Chondrocyte (in vitro differentiated cells): ENCODE results near the gene SLC39A12. TPM values are rescaled to one million over a fixed set of nuclear protein-coding genes. Genes with fewer than 3 reads are reported as not detected.
A peak's percentile ranks its signal among the peaks of the same experiment; 100 is the strongest.

Experiments
- DNase-seq: peaks from one replicate; pipeline ENCODE4 v3.0.0; 2021; ENCODE audit warnings: mixed read lengths, low spot score
- H3K27ac Mint-ChIP-seq: one replicate; pipeline ENCODE4 v1.8.0; 2021; ENCODE audit warnings: mild to moderate bottlenecking, moderate library complexity, mixed read lengths; ENCODE audit not compliant: unreplicated experiment
- H3K27me3 Mint-ChIP-seq: 2 replicates; pipeline ENCODE4 v1.8.0; 2021; ENCODE audit warnings: low read depth, mixed read lengths
- H3K36me3 Mint-ChIP-seq: 2 replicates; pipeline ENCODE4 v1.8.0; 2021; ENCODE audit warnings: low read depth, mixed read lengths
- H3K4me1 Mint-ChIP-seq: 2 replicates; pipeline ENCODE4 v1.8.0; 2021; ENCODE audit warnings: low read depth, mild to moderate bottlenecking, mixed read lengths
- H3K4me3 Mint-ChIP-seq: one replicate; pipeline ENCODE4 v1.8.0; 2021; ENCODE audit warnings: mild to moderate bottlenecking, moderate library complexity, mixed read lengths; ENCODE audit not compliant: unreplicated experiment
- H3K9me3 Mint-ChIP-seq: 2 replicates; pipeline ENCODE4 v1.8.0; 2021; ENCODE audit warnings: low read depth, mixed read lengths
- total RNA-seq: library from RNA; stranded (reverse); gene quantifications from 3 replicates; pipeline ENCODE4 v1.2.1, GENCODE V29; 2021
- TF ChIP-seq, protein P1 (sequence below): fragments of 200-600 bp; sonication (generic); IDR thresholded peaks from 2 replicates; pipeline ENCODE4 v1.5.0; 2021; ENCODE audit warnings: antibody characterized with exemption, mild to moderate bottlenecking, moderate library complexity

The SLC39A12 gene
- total RNA-seq, 1 donor from 2014 or later: not detected

DNA sequence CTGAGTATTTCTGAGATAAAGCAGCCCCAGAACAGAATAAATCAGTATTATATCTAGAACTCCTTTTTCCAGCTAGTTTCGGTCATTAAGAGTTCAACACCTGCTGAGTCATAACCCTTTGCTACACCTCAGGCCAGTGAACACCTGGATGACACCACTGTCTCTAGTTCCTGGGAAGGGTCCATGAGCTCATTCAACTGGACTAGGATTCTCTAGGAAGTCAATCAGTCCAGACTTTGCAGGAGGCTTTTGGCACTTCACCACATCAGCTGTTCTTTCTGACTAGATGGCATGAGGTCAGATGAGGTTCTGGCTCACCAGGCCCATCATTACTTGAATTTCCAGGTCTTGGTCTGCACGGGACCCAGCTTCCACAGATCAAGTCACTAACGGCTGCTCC, 11.7 kb downstream of the SLC39A12 start:
- TF ChIP-seq, protein P1, sequence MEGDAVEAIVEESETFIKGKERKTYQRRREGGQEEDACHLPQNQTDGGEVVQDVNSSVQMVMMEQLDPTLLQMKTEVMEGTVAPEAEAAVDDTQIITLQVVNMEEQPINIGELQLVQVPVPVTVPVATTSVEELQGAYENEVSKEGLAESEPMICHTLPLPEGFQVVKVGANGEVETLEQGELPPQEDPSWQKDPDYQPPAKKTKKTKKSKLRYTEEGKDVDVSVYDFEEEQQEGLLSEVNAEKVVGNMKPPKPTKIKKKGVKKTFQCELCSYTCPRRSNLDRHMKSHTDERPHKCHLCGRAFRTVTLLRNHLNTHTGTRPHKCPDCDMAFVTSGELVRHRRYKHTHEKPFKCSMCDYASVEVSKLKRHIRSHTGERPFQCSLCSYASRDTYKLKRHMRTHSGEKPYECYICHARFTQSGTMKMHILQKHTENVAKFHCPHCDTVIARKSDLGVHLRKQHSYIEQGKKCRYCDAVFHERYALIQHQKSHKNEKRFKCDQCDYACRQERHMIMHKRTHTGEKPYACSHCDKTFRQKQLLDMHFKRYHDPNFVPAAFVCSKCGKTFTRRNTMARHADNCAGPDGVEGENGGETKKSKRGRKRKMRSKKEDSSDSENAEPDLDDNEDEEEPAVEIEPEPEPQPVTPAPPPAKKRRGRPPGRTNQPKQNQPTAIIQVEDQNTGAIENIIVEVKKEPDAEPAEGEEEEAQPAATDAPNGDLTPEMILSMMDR: no peak
- peaks cover 17% of the 10 kb centered on the region for H3K9me3 Mint-ChIP-seq
- H3K36me3 Mint-ChIP-seq: peaks cover 2% of the 10 kb centered on the region
- H3K27ac Mint-ChIP-seq: no peak overlapping the region
- H3K27me3 Mint-ChIP-seq: peaks cover 6% of the 10 kb centered on the region
- no peak overlapping the region for H3K4me3 Mint-ChIP-seq
- DNase-seq: no peak
- no peaks in the 10 kb centered on the region for H3K4me1 Mint-ChIP-seq

DNA sequence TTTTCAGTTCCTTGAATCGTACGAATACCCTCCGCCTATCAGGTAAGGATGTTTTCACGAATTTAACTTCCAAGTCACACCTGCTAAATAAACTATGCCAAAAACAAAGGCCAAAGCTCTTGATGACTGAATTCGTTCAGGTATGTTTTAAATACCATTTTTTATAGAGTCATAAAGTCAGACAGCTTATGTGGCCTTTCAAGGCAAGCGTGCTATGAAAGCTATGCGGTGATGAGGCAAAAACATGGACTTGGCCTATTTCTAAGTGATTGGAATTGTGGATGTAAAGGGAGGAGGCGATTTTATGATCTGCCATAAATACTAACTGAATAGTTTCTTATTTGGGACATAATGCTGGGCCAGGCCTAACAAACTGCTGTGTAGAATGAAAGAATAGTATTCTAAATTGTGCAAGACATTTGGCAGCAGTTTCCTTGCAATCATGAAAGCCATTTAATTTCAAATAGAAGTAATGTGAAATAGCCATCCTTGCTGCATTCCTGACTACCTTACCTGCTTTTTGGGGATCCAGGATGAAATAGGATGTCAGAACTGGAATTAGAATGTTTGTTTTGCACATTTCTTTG, 14.0 kb downstream of the SLC39A12 start:
- TF ChIP-seq, protein P1: no peak
- H3K36me3 Mint-ChIP-seq: peaks cover 5% of the 10 kb centered on the region
- no peak overlapping the region for H3K4me3 Mint-ChIP-seq
- peaks cover 28% of the 10 kb centered on the region for H3K9me3 Mint-ChIP-seq
- DNase-seq: no peak
- H3K27ac Mint-ChIP-seq: no peak overlapping the region
- H3K27me3 Mint-ChIP-seq: peaks cover 6% of the 10 kb centered on the region
- H3K4me1 Mint-ChIP-seq: no peaks in the 10 kb centered on the region

DNA sequence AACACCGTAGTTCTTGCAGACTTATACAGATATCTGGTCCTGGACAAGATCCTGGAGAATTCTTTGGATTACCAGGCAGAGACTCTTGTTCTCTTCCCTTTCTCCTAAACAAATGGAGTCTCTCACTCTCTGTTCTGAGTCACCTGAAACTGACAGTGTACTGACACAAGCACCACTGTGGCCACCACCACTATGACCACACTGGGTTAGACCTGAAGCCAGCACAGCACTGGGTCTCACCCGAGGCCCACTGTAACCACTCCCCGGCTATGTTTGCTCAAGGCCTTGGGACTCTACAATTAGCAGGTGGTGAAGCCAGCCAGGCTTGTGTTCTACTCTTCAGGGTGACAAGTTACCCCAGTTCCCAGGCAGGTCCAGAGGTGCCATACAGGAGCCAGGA, 22.8 kb downstream of the SLC39A12 start:
- peaks cover 3% of the 10 kb centered on the region for H3K27me3 Mint-ChIP-seq

DNA sequence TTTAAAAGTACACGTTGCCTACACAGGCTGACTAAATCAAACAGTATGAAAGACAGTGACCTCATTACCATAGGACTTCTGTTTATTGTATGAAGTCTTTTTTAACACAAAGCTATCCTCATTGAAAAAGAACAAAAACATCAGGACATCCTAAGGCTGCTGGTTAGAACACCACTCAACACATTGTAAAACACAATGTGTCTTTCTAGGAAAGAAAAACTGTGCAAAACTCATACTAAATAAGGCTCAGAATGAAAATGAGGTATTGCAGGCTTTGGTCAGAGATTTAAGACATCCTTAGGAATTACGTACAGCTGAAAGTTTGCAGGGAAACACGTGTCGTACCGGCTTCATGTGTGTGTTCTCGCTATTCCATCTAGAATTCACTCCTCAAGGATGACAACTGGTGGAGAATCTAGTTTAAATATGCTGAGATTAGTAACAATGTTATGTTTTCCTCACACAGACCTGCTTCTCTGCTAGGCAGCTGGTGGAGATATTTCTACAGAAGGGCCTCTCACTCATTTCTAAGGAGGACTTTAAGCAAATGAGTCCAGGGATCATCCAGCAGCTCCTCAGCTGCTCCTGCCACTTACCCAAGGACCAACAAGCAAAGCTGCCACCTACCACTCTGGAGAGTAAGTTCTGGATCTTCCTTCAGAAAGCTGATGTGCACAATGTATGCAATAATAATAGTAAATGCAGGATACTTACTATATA, 29.3 kb downstream of the SLC39A12 start:
- TF ChIP-seq, protein P1: no peak
- H3K36me3 Mint-ChIP-seq: no peaks in the 10 kb centered on the region
- peak overlapping the region; percentile 32 for H3K27ac Mint-ChIP-seq
- no peak overlapping the region for H3K4me3 Mint-ChIP-seq
- H3K27me3 Mint-ChIP-seq: no peaks in the 10 kb centered on the region
- DNase-seq: no peak
- H3K9me3 Mint-ChIP-seq: no peaks in the 10 kb centered on the region
- H3K4me1 Mint-ChIP-seq: peaks cover 36% of the 10 kb centered on the region

More for the DNA sequence above, 22.8 kb downstream of the SLC39A12 start:
- Mint-ChIP-seq H3K27ac (no peak overlapping the region), H3K9me3 (peaks cover 27% of the 10 kb centered on the region), H3K36me3 (peaks cover 11% of the 10 kb centered on the region), H3K4me3 (no peak overlapping the region), H3K4me1 (peaks cover 9% of the 10 kb centered on the region)
- TF ChIP-seq, protein P1: no peak
- no peak for DNase-seq

DNA sequence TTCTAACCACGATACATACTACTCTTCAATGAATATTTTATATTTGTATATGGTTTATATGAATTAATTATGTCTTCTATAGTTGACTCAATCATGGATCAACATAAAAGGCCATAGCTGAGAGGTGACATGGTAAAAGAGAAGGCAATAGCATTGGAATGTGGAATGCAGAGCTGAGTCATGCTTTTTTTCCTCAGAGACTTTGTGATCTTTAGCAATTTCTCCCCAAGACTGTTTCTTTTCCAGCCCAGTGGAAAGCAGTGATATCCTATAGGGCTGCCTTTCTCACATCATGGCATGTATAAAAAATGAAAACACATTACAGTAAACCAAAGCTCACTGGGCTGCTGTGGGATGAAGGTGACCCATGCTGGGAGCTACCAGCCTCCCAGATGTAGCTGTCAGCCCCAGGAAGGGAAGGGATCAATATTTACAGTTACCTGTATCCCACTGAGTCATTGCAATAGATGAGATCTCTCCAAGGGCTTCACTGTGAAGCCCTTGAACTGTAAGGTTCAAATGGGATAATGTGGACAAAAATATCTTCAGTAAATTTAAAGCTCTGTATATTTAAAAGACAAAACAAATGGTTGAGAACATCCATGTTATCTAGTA, 30.2 kb downstream of the SLC39A12 start:
- Mint-ChIP-seq H3K4me3 (no peak overlapping the region), H3K36me3 (no peaks in the 10 kb centered on the region), H3K9me3 (no peaks in the 10 kb centered on the region), H3K4me1 (peaks cover 36% of the 10 kb centered on the region), H3K27me3 (no peaks in the 10 kb centered on the region), H3K27ac (peak overlapping the region; percentile 88)
- no peak for DNase-seq
- TF ChIP-seq, protein P1: no peak
